Osteocyte (in vitro differentiated cells): ENCODE measurements around the gene ACBD7. TPM values are rescaled to one million over a fixed set of nuclear protein-coding genes. Genes with fewer than 3 reads are reported as not detected.

Experiments
- DNase-seq: peaks from one replicate; pipeline ENCODE4 v3.0.0; 2021; ENCODE audit warnings: mixed read lengths; ENCODE audit not compliant: unreplicated experiment; ENCODE audit errors: extremely low spot score
- H3K27ac Mint-ChIP-seq: one replicate; pipeline ENCODE4 v1.8.0; 2021; ENCODE audit warnings: mild to moderate bottlenecking, mixed read lengths; ENCODE audit not compliant: unreplicated experiment
- H3K27me3 Mint-ChIP-seq: one replicate; pipeline ENCODE4 v1.8.0; 2021; ENCODE audit warnings: mixed read lengths; ENCODE audit not compliant: unreplicated experiment
- H3K36me3 Mint-ChIP-seq: one replicate; pipeline ENCODE4 v1.8.0; 2021; ENCODE audit warnings: mixed read lengths; ENCODE audit not compliant: unreplicated experiment
- H3K4me1 Mint-ChIP-seq: one replicate; pipeline ENCODE4 v1.8.0; 2021; ENCODE audit warnings: mixed read lengths; ENCODE audit not compliant: unreplicated experiment
- H3K4me3 Mint-ChIP-seq: one replicate; pipeline ENCODE4 v1.8.0; 2021; ENCODE audit warnings: mild to moderate bottlenecking, moderate library complexity, mixed read lengths; ENCODE audit not compliant: unreplicated experiment
- H3K9me3 Mint-ChIP-seq: one replicate; pipeline ENCODE4 v1.8.0; 2021; ENCODE audit warnings: mixed read lengths; ENCODE audit not compliant: unreplicated experiment
- CTCF ChIP-seq: fragments of 200-600 bp; sonication (generic); IDR thresholded peaks from 2 replicates; pipeline ENCODE4 v1.5.0; 2021; ENCODE audit warnings: antibody characterized with exemption, mild to moderate bottlenecking, moderate library complexity
- total RNA-seq: library from RNA; stranded (reverse); gene quantifications from 2 replicates; pipeline ENCODE4 v1.2.1, GENCODE V29; 2021

ACBD7 gene
- total RNA-seq, 1 donor from 2014 or later = 0.86 TPM

GRCh38 chr10:15046626-15047025 is 42.0 kb downstream of the ACBD7 start:
- peak; percentile 83 for DNase-seq
- peaks cover 42% of the 10 kb centered on the region for H3K4me1 Mint-ChIP-seq
- peaks cover 5% of the 10 kb centered on the region for H3K27me3 Mint-ChIP-seq
- peak overlapping the region; percentile 83 for H3K27ac Mint-ChIP-seq
- peaks cover 2% of the 10 kb centered on the region for H3K36me3 Mint-ChIP-seq
- TF ChIP-seq CTCF = no peak
- H3K9me3 Mint-ChIP-seq = peaks cover 4% of the 10 kb centered on the region
- H3K4me3 Mint-ChIP-seq = no peak overlapping the region

- DNase-seq = no peak
- Mint-ChIP-seq H3K9me3 (peaks cover 4% of the 10 kb centered on the region), H3K27ac (peak overlapping the region; percentile 27), H3K4me1 (peaks cover 41% of the 10 kb centered on the region), H3K27me3 (peaks cover 11% of the 10 kb centered on the region), H3K4me3 (no peak overlapping the region), H3K36me3 (peaks cover 2% of the 10 kb centered on the region)
- no peak for TF ChIP-seq CTCF
These were observed 43.2 kb downstream of the ACBD7 start for GRCh38 chr10:15045380-15045779.

- no peak for DNase-seq
- peaks cover 2% of the 10 kb centered on the region for H3K36me3 Mint-ChIP-seq
- H3K27me3 Mint-ChIP-seq = peaks cover 27% of the 10 kb centered on the region
- no peak for TF ChIP-seq CTCF
- H3K27ac Mint-ChIP-seq = peak within 1 kb of the TSS; percentile 5
- no peak within 1 kb of the TSS for H3K4me3 Mint-ChIP-seq
- peaks cover 33% of the 10 kb centered on the region for H3K4me1 Mint-ChIP-seq
- H3K9me3 Mint-ChIP-seq = peaks cover 4% of the 10 kb centered on the region
These were observed 44.9 kb downstream of the ACBD7 start, which contains the start of gene OLAH for GRCh38 chr10:15043674-15044073. Gene OLAH, plus strand, starts transcription at chr10:15043943. Its CDS starts 3,346 bp downstream, at chr10:15047289.

- Mint-ChIP-seq H3K4me3 (no peak overlapping the region), H3K36me3 (no peaks in the 10 kb centered on the region)
These were observed 50.2 kb downstream of the ACBD7 start for GRCh38 chr10:15038416-15038815.

GRCh38 chr10:15037691-15038090 is 50.9 kb downstream of the ACBD7 start:
- TF ChIP-seq CTCF = no peak
- Mint-ChIP-seq H3K4me1 (peaks cover 11% of the 10 kb centered on the region), H3K27ac (no peak overlapping the region), H3K27me3 (peaks cover 43% of the 10 kb centered on the region), H3K4me3 (no peak overlapping the region), H3K36me3 (no peaks in the 10 kb centered on the region), H3K9me3 (peaks cover 8% of the 10 kb centered on the region)
- DNase-seq = peak; percentile 34

More at GRCh38 chr10:15038416-15038815, 50.2 kb downstream of the ACBD7 start:
- H3K9me3 Mint-ChIP-seq = peaks cover 8% of the 10 kb centered on the region
- H3K27me3 Mint-ChIP-seq = peaks cover 39% of the 10 kb centered on the region
- TF ChIP-seq CTCF = no peak
- no peak for DNase-seq
- no peak overlapping the region for H3K27ac Mint-ChIP-seq
- H3K4me1 Mint-ChIP-seq = peaks cover 11% of the 10 kb centered on the region
